Measurements from ENCODE around the gene NPAS2. TPM values are rescaled to one million over a fixed set of nuclear protein-coding genes. Genes with fewer than 3 reads are reported as not detected.

Gene NPAS2
- total and polyA plus RNA-seq, 2 of the 8 experiments (the other 6 are each of a cell fraction or from before 2014, with no cell fraction given), result 1.8 to 1.9 TPM

- Histone ChIP-seq H3K27ac (ENCODE audit: low read depth, low read length) (no peak overlapping the region), H2BK12ac (ENCODE audit: low read depth, low read length) (no peak overlapping the region), H3K4me3 (ENCODE audit: extremely low read depth in 1 of 4, insufficient read depth in 2 of 4, low read depth in 3 of 4, low read length in 4 of 4) (no peak overlapping the region), H3K27me3 (replicated peaks in 1 of 4; ENCODE audit: control insufficient read depth in 3 of 4, extremely low read depth in 1 of 4, insufficient read depth in 3 of 4, low read length in 3 of 4) (no peaks in the 10 kb centered on the region), H4K20me1 (replicated peaks in 1 of 2; ENCODE audit: control insufficient read depth in 1 of 2, insufficient read depth in 2 of 2, low read length in 2 of 2) (no peaks in the 10 kb centered on the region), H3K23ac (ENCODE audit: insufficient read length) (no peak overlapping the region), H3K79me1 (ENCODE audit: low read depth, low read length) (no peaks in the 10 kb centered on the region), H2BK15ac (ENCODE audit: low read length) (no peak overlapping the region), H3K9ac (replicated peaks in 1 of 4; ENCODE audit: extremely low read depth in 1 of 4, low read depth in 3 of 4, low read length in 3 of 4) (no peak overlapping the region), H3K36me3 (ENCODE audit: control insufficient read depth in 2 of 4, insufficient read depth in 4 of 4, low read length in 3 of 4) (no peaks in the 10 kb centered on the region; a peak in 1 of 8 replicates), H4K8ac (ENCODE audit: extremely low read depth, insufficient read depth, low read length) (no peak overlapping the region), H3K4me2 (ENCODE audit: insufficient read depth in 1 of 2, low read depth in 2 of 2, low read length in 2 of 2) (no peak overlapping the region), H3K4me1 (replicated peaks in 1 of 4; ENCODE audit: control insufficient read depth in 3 of 4, insufficient read depth in 4 of 4, low read length in 3 of 4) (no peaks in the 10 kb centered on the region), H2AFZ (ENCODE audit: low read length) (no peak overlapping the region), H3K9me3 (ENCODE audit: insufficient read depth in 2 of 2, low read depth in 1 of 2, low read length in 1 of 2) (no peaks in the 10 kb centered on the region), H2BK120ac (replicated peaks; ENCODE audit: low read depth, low read length) (no peak overlapping the region), H3K23me2 (ENCODE audit: low read depth, low read length) (no peaks in the 10 kb centered on the region), H2AK5ac (ENCODE audit: low read depth, low read length) (no peak overlapping the region), H2BK20ac (ENCODE audit: low read length) (no peak overlapping the region), H2BK5ac (ENCODE audit: low read depth, low read length) (no peak overlapping the region), H3K4ac (replicated peaks; ENCODE audit: insufficient read length, low read depth, low read length) (no peak overlapping the region), H3K14ac (ENCODE audit: insufficient read length) (no peak overlapping the region), H3K18ac (ENCODE audit: extremely low read depth, low read length) (no peak overlapping the region), H3K56ac (replicated peaks; ENCODE audit: insufficient read length, low read depth, low read length) (no peak overlapping the region), H4K5ac (ENCODE audit: insufficient read length, low read depth, low read length) (no peak overlapping the region), H4K91ac (replicated peaks; ENCODE audit: insufficient read length, low read length) (no peak overlapping the region), H3K79me2 (ENCODE audit: control insufficient read depth in 1 of 2, insufficient read depth in 2 of 2, low read length in 2 of 2) (no peaks in the 10 kb centered on the region)
- TF ChIP-seq TAF7 (optimal IDR thresholded peaks at IDR 0.05; ENCODE audit: borderline replicate concordance, low read depth, low read length), result no peak
- TF ChIP-seq SP4 (IDR thresholded peaks at IDR 0.05; ENCODE audit: low read length), result no peak
- TF ChIP-seq CBX8 (IDR thresholded peaks at IDR 0.05; ENCODE audit: borderline replicate concordance, low read depth, low read length), result no peak
- DNase-seq (ENCODE audit: low read depth in 1 of 2, low spot score in 2 of 2) (no peak), FAIRE-seq (no peak)
- ChIA-PET CTCF (ENCODE audit: partially characterized antibody) (interaction anchor here (1.0 kb wide), 1 partner anchor 9 kb away, joined by 4 read pairs; no protein-coding TSS in a partner anchor), POLR2A (ENCODE audit: partially characterized antibody) (no interaction called here)
- 95% methylated on average over 16 of the region's 16 CpGs; no CpG with 5 or more reads in 1 of the 2 experiments for WGBS, 2 experiments (ENCODE audit: extremely low coverage in 1 of 2, insufficient coverage in 1 of 2, insufficient read length in 1 of 2, insufficient replicate concordance in 2 of 2, low coverage in 1 of 2, low lambda C conversion rate in 2 of 2, missing lambda C conversion rate in 1 of 2)
Observed at GRCh38 chr2:100835006-100835659, 15.2 kb downstream of the NPAS2 start.

Measured in H1 (cell line).